K562 (cell line): ENCODE measurements around the gene DPEP2NB. TPM values are rescaled to one million over a fixed set of nuclear protein-coding genes. Genes with fewer than 3 reads are reported as not detected.

Source experiments
- CTBP1 ChIP-seq: fragments of 450-650 bp; IDR thresholded peaks from 2 replicates; pipeline ENCODE4 v1.6.1; 2016; ENCODE audit warnings: borderline replicate concordance
- CXXC5 ChIP-seq: fragments of 250-450 bp; sonication (Bioruptor Pico); IDR thresholded peaks from 2 replicates; pipeline ENCODE4 v1.8.0; 2022; ENCODE audit warnings: inconsistent platforms, mild to moderate bottlenecking, moderate library complexity
- DMBX1 ChIP-seq: fragments of 250-450 bp; sonication (Bioruptor Pico); IDR thresholded peaks from 2 replicates; pipeline ENCODE4 v1.8.0; 2022; ENCODE audit warnings: inconsistent platforms, mild to moderate bottlenecking, moderate library complexity, borderline replicate concordance
- EGR1 ChIP-seq: fragments of 450-650 bp; conservative IDR thresholded peaks from 2 replicates; pipeline ENCODE4 v1.6.1; 2017; ENCODE audit warnings: mild to moderate bottlenecking
- EP400 ChIP-seq: fragments of 450-650 bp; IDR thresholded peaks from 2 replicates; pipeline ENCODE4 v1.6.1; 2017; ENCODE audit warnings: antibody characterized with exemption, mild to moderate bottlenecking, moderate library complexity
- HDAC2 ChIP-seq: fragments of 450-650 bp; IDR thresholded peaks from 2 replicates; pipeline ENCODE4 v1.6.1; 2016; ENCODE audit warnings: mild to moderate bottlenecking
- KLF6 ChIP-seq: fragments of 250-450 bp; sonication (Bioruptor Pico); IDR thresholded peaks from 2 replicates; pipeline ENCODE4 v1.4.0; 2020; ENCODE audit warnings: mild to moderate bottlenecking, moderate library complexity, borderline replicate concordance
- MIER1 ChIP-seq: fragments of 450-650 bp; IDR thresholded peaks from 2 replicates; pipeline ENCODE4 v1.6.1; 2016; ENCODE audit warnings: antibody characterized with exemption, mild to moderate bottlenecking, low read depth
- MTA1 ChIP-seq: fragments of 450-650 bp; IDR thresholded peaks from 2 replicates; pipeline ENCODE4 v1.6.1; 2017; ENCODE audit warnings: borderline replicate concordance
- PHF20 ChIP-seq: fragments of 450-650 bp; IDR thresholded peaks from 2 replicates; pipeline ENCODE4 v1.6.1; 2018; ENCODE audit not compliant: partially characterized antibody
- POLR2B ChIP-seq: fragments of 450-650 bp; IDR thresholded peaks from 2 replicates; pipeline ENCODE4 v1.6.1; 2018; ENCODE audit warnings: low read depth; ENCODE audit not compliant: partially characterized antibody
- RNF2 ChIP-seq: sonication (generic); IDR thresholded peaks from 2 replicates; pipeline ENCODE4 v1.6.1; 2016
- SP2 ChIP-seq: IDR thresholded peaks from 2 replicates; pipeline ENCODE4 v1.6.1; 2011; ENCODE audit warnings: mild to moderate bottlenecking, low read depth, low read length, moderate library complexity; ENCODE audit not compliant: poor library complexity, severe bottlenecking; ENCODE audit errors: extremely low read depth
- TAF15 ChIP-seq: fragments of 200-400 bp; formaldehyde crosslinking; IDR thresholded peaks from 2 replicates; pipeline ENCODE4 v1.6.1; 2017; ENCODE audit warnings: mild to moderate bottlenecking, low read depth, low read length, moderate library complexity
- ZBTB1 ChIP-seq: sonication (generic); formaldehyde crosslinking; IDR thresholded peaks from 2 replicates; pipeline ENCODE4 v1.8.1; 2023; ENCODE audit warnings: missing genetic modification reagents, low read depth, mild to moderate bottlenecking, borderline replicate concordance
- ZNF146 ChIP-seq: IDR thresholded peaks from one replicate; pipeline ENCODE4 v1.6.1; 2018; ENCODE audit warnings: missing compliant biosample characterization; ENCODE audit not compliant: unreplicated experiment
- ZNF318 ChIP-seq, 2 experiments: fragments of 450-650 bp; IDR thresholded peaks; 2 replicates each; pipeline ENCODE4 v1.6.1; 2016; ENCODE audit warnings: mild to moderate bottlenecking in 2 of 2, borderline replicate concordance in 1 of 2, low read depth in 1 of 2, moderate library complexity in 1 of 2
- ZNF57 ChIP-seq: fragments of 450-650 bp; formaldehyde crosslinking; IDR thresholded peaks from 2 replicates; pipeline ENCODE4 v1.4.0; 2020; ENCODE audit warnings: mild to moderate bottlenecking, moderate library complexity
- ZNF764 ChIP-seq: fragments of 250-450 bp; sonication (Bioruptor Pico); IDR thresholded peaks from 2 replicates; pipeline ENCODE4 v1.4.0; 2020; ENCODE audit warnings: low read depth, mild to moderate bottlenecking, moderate library complexity
- polyA plus RNA-seq, 8 experiments: library from polyadenylated mRNA; depleted of rRNA in 4 of 8; stranded (reverse) in 5 of 8; unstranded in 3 of 8; fragments of >200 nt; fragmentation: Nextera tagmentation in 2 of 8; fragmentation: Illumina TruSeq in 1 of 8; extraction: Ambion mirVana in 2 of 8; extraction: Trizol in 1 of 8; gene quantifications; 2 replicates each; pipeline versions ENCODE4 v1.2.1 to v1.2.3, GENCODE V29; 2011 to 2014; ENCODE audit warnings: inconsistent platforms in 1 of 8, missing spikeins in 1 of 8
- total RNA-seq, 7 experiments: library from RNA; depleted of rRNA in 6 of 7; stranded (reverse); fragments of >200 nt in 6 of 7; fragmentation: Illumina TruSeq in 2 of 7; extraction: Trizol in 2 of 7; gene quantifications; 2 replicates each; pipeline versions ENCODE4 v1.2.1 to v1.2.3, GENCODE V29; 2011 to 2021; ENCODE audit warnings: low replicate concordance in 1 of 7
- TF ChIP-seq, protein P1 (sequence below): sonication (generic); formaldehyde crosslinking; IDR thresholded peaks from 2 replicates; pipeline ENCODE4 v1.8.1; 2023; ENCODE audit warnings: mild to moderate bottlenecking, missing genetic modification reagents

The DPEP2NB gene
- total and polyA plus RNA-seq, 9 of the 15 experiments (the other 6 are each of a cell fraction or from before 2014, with no cell fraction given) = not detected

- TF ChIP-seq ZNF318 (IDR thresholded peaks at IDR 0.05; ENCODE audit: borderline replicate concordance in 1 of 2, low read depth in 1 of 2) (no peak), EP400 (peak; percentile 98), SP2 (peak; percentile 40), ZNF146 (CRISPR knock-in tag) (no peak), MIER1 (0 out of 2 replicates have a peak, but pooled peaks have one; percentile 17), EGR1 (peak; percentile 89), HDAC2 (peak; percentile 86; the same call in 1 of the 2 replicates), POLR2B (peak; percentile 60), KLF6 (peak; percentile 92), CTBP1 (peak; percentile 90), RNF2 (peak; percentile 66), CXXC5 (CRISPR knock-in tag) (peak; percentile 83), DMBX1 (CRISPR knock-in tag) (peak; percentile 57; the same call in 1 of the 2 replicates), PHF20 (peak; percentile 58), ZNF57 (no peak), ZBTB1 (CRISPR knock-in tag) (no peak), ZNF764 (CRISPR knock-in tag) (no peak), TAF15 (no peak), MTA1 (peak; percentile 53; the same call in 1 of the 2 replicates)
- TF ChIP-seq, protein P1, sequence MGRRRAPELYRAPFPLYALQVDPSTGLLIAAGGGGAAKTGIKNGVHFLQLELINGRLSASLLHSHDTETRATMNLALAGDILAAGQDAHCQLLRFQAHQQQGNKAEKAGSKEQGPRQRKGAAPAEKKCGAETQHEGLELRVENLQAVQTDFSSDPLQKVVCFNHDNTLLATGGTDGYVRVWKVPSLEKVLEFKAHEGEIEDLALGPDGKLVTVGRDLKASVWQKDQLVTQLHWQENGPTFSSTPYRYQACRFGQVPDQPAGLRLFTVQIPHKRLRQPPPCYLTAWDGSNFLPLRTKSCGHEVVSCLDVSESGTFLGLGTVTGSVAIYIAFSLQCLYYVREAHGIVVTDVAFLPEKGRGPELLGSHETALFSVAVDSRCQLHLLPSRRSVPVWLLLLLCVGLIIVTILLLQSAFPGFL = no peak
These were observed 22.3 kb downstream of the DPEP2NB start (continued) for GRCh38 chr16:67993207-67994039.
